HepG2 (cell line): Measurements from ENCODE around the gene PCIF1. TPM values are rescaled to one million over a fixed set of nuclear protein-coding genes. Genes with fewer than 3 reads are reported as not detected.

Experiments
- ATAC-seq: fragments of 200-7000 bp; cut with Tn5 transposase; 3 replicates; pipeline ENCODE4 v1.9.1; 2020; ENCODE audit warnings: mild to moderate bottlenecking, moderate library complexity
- BruUV-seq: library from RNA; stranded (reverse); fragments of 400-500 nt; replicated peaks from 2 replicates; lab custom pipeline; 2021; lab: Mats Ljungman, UMichigan
- CTCF ChIA-PET: fragments of 300-600 bp; formaldehyde crosslinking; extraction: SDS; loops from one replicate; lab custom pipeline; 2021; ENCODE audit warnings: low total read pairs, inconsistent platforms, low intra/inter-chr PET ratio; lab: Yijun Ruan, JAX
- POLR2A ChIA-PET: fragments of 350-600 bp; sonication (Branson Sonifier 250); formaldehyde crosslinking; loops from one replicate; lab custom pipeline; 2020; ENCODE audit warnings: antibody characterized with exemption, inconsistent platforms; lab: Yijun Ruan, JAX
- DNase-seq: peaks from one replicate; pipeline ENCODE4 v3.0.0-alpha.2; 2015; ENCODE audit warnings: low spot score
- FAIRE-seq: peaks from 3 replicates; lab custom pipeline; 2011; peaks lifted over from hg19 to GRCh38; lab: Jason Lieb, UNC
- H2AFZ ChIP-seq: one replicate; pipeline ENCODE4 v1.6.1; 2011; ENCODE audit warnings: low read length, inconsistent platforms
- H3K27ac ChIP-seq: fragments of 300-600 bp; 3 replicates; pipeline ENCODE4 v1.8.0; 2011; ENCODE audit warnings: mixed run types, mild to moderate bottlenecking, mixed read lengths, low read length, inconsistent platforms; ENCODE audit not compliant: insufficient read depth; ENCODE audit errors: extremely low read length
- H3K27me3 ChIP-seq, 2 experiments: fragments of 200-600 bp in 1 of 2; 2 replicates in 1 of 2; 3 replicates in 1 of 2; pipeline versions ENCODE4 v1.6.0 to v1.8.0; 2011; ENCODE audit warnings: low read length in 2 of 2, mild to moderate bottlenecking in 2 of 2, moderate library complexity in 2 of 2, inconsistent platforms in 1 of 2; ENCODE audit not compliant: insufficient read depth in 2 of 2, control insufficient read depth in 1 of 2
- H3K36me3 ChIP-seq, 2 experiments: fragments of 200-600 bp in 1 of 2; replicated peaks in 1 of 2; 2 replicates in 1 of 2; 3 replicates in 1 of 2; pipeline versions ENCODE4 v1.5.1 to v1.8.0; 2011; ENCODE audit warnings: low read length in 2 of 2, inconsistent platforms in 1 of 2; ENCODE audit not compliant: insufficient read depth in 2 of 2, control insufficient read depth in 1 of 2
- H3K4me1 ChIP-seq: 2 replicates; pipeline ENCODE4 v1.5.1; 2012; ENCODE audit warnings: low read length, inconsistent platforms; ENCODE audit not compliant: insufficient read depth
- H3K4me2 ChIP-seq: 2 replicates; pipeline ENCODE4 v1.6.0; 2011; ENCODE audit warnings: low read depth, low read length, inconsistent platforms
- H3K4me3 ChIP-seq, 3 experiments: fragments of 200-600 bp in 1 of 3; sonication (generic), shearing (Covaris generic) in 1 of 3; replicated peaks in 1 of 3; 2 replicates each; pipeline ENCODE4 v1.5.1; 2011 to 2016; ENCODE audit warnings: low read length in 3 of 3, inconsistent platforms in 2 of 3, low read depth in 2 of 3, mild to moderate bottlenecking in 2 of 3, control low read depth in 1 of 3, mixed read lengths in 1 of 3; ENCODE audit not compliant: insufficient read depth in 1 of 3
- H3K79me2 ChIP-seq: one replicate; pipeline ENCODE4 v1.6.1; 2011; ENCODE audit warnings: low read length, inconsistent platforms; ENCODE audit not compliant: insufficient read depth
- H3K9ac ChIP-seq: 2 replicates; pipeline ENCODE4 v1.6.0; 2011; ENCODE audit warnings: mild to moderate bottlenecking, low read depth, low read length, inconsistent platforms; ENCODE audit not compliant: insufficient read depth
- H3K9me3 ChIP-seq: 2 replicates; pipeline ENCODE4 v1.5.1; 2012; ENCODE audit warnings: mild to moderate bottlenecking, low read length
- H4K20me1 ChIP-seq: 2 replicates; pipeline ENCODE4 v1.6.0; 2011; ENCODE audit warnings: inconsistent platforms, mild to moderate bottlenecking, low read length, moderate library complexity; ENCODE audit not compliant: insufficient read depth
- AKAP8 ChIP-seq: sonication (generic); formaldehyde crosslinking; IDR thresholded peaks from 2 replicates; pipeline ENCODE4 v1.5.1; 2020; ENCODE audit warnings: mild to moderate bottlenecking, missing genetic modification reagents
- CBX1 ChIP-seq: IDR thresholded peaks from one replicate; pipeline ENCODE4 v1.6.1; 2016; ENCODE audit warnings: antibody characterized with exemption, low read depth
- FOSL2 ChIP-seq: sonication (generic); formaldehyde crosslinking; IDR thresholded peaks from 2 replicates; pipeline ENCODE4 v1.4.0; 2020; ENCODE audit warnings: missing genetic modification reagents
- SRF ChIP-seq: IDR thresholded peaks from 2 replicates; pipeline ENCODE4 v1.6.1; 2011; ENCODE audit warnings: mild to moderate bottlenecking, low read depth, low read length, moderate library complexity
- SRSF9 ChIP-seq: fragments of 200-400 bp; formaldehyde crosslinking; IDR thresholded peaks from 2 replicates; pipeline ENCODE4 v1.6.1; 2018; ENCODE audit warnings: borderline replicate concordance, mild to moderate bottlenecking, low read depth, low read length; ENCODE audit not compliant: insufficient read depth, poor library complexity, severe bottlenecking
- TCF7L2 ChIP-seq: IDR thresholded peaks from 2 replicates; pipeline ENCODE4 v1.6.1; 2011; ENCODE audit warnings: mild to moderate bottlenecking, low read depth, low read length, moderate library complexity
- U2AF1 ChIP-seq: fragments of 200-400 bp; formaldehyde crosslinking; optimal IDR thresholded peaks from 2 replicates; pipeline ENCODE3; 2017; ENCODE audit warnings: mild to moderate bottlenecking, low read depth, low read length
- ZNF17 ChIP-seq: sonication (generic); formaldehyde crosslinking; IDR thresholded peaks from 2 replicates; pipeline ENCODE4 v1.5.0; 2020; ENCODE audit warnings: mild to moderate bottlenecking, missing genetic modification reagents
- ZNF230 ChIP-seq: sonication (generic); formaldehyde crosslinking; IDR thresholded peaks from 2 replicates; pipeline ENCODE4 v1.4.0; 2020; ENCODE audit warnings: mild to moderate bottlenecking, missing genetic modification reagents
- ZNF567 ChIP-seq: sonication (generic); formaldehyde crosslinking; IDR thresholded peaks from 2 replicates; pipeline ENCODE4 v1.8.1; 2023; ENCODE audit warnings: mild to moderate bottlenecking, missing genetic modification reagents, borderline replicate concordance
- WGBS: methylation state at CpG from one replicate; pipeline ENCODE4 v1.1.6; 2017; ENCODE audit warnings: low lambda C conversion rate; 5-methylcytosine and 5-hydroxymethylcytosine counted together
- in situ Hi-C: cut with HindIII; loops from 2 replicates; pipeline ENCODE4 v1.10.0; 2017; ENCODE audit warnings: low pct_unique_long_range_greater_than_20kb; ENCODE audit not compliant: extremely low pct_ligation_motif_present
- intact Hi-C: fragments of 100-400 bp; cut with micrococcal nuclease; formaldehyde crosslinking; loops from one replicate; pipeline ENCODE4 v1.10.0; 2022; ENCODE audit not compliant: unreplicated experiment
- polyA plus RNA-seq, 8 experiments: library from polyadenylated mRNA; depleted of rRNA in 3 of 8; stranded (reverse) in 7 of 8; unstranded in 1 of 8; fragments of >200 nt; fragmentation: Illumina TruSeq in 4 of 8; extraction: Trizol in 4 of 8; gene quantifications; 2 replicates each; pipeline versions ENCODE4 v1.2.1 to v1.2.3, GENCODE V29; 2011 to 2016; ENCODE audit warnings: low read depth in 4 of 8, missing spikeins in 1 of 8, mixed read lengths in 1 of 8; ENCODE audit not compliant: insufficient read depth in 1 of 8
- total RNA-seq, 5 experiments: library from RNA; depleted of rRNA; stranded (reverse); fragments of >200 nt; fragmentation: Illumina TruSeq; extraction: Trizol; gene quantifications; 2 replicates each; pipeline ENCODE4 v1.2.3, GENCODE V29; 2016; ENCODE audit warnings: low read depth in 1 of 5
- TF ChIP-seq, protein P1 (sequence below): sonication (generic); formaldehyde crosslinking; IDR thresholded peaks from 2 replicates; pipeline ENCODE4 v1.4.0; 2020; ENCODE audit warnings: missing genetic modification reagents, borderline replicate concordance
- TF ChIP-seq, protein P2 (sequence below): sonication (generic); formaldehyde crosslinking; IDR thresholded peaks from 2 replicates; pipeline ENCODE4 v1.4.0; 2020; ENCODE audit warnings: mild to moderate bottlenecking, missing genetic modification reagents
- TF ChIP-seq, protein P3 (sequence below): sonication (generic); formaldehyde crosslinking; conservative IDR thresholded peaks from 2 replicates; pipeline ENCODE4 v1.4.0; 2020; ENCODE audit warnings: missing genetic modification reagents

PCIF1 gene
- total and polyA plus RNA-seq, 2 of the 13 experiments (the other 11 are each of a cell fraction or from before 2014, with no cell fraction given), result 20.9 to 24.4 TPM

DNA sequence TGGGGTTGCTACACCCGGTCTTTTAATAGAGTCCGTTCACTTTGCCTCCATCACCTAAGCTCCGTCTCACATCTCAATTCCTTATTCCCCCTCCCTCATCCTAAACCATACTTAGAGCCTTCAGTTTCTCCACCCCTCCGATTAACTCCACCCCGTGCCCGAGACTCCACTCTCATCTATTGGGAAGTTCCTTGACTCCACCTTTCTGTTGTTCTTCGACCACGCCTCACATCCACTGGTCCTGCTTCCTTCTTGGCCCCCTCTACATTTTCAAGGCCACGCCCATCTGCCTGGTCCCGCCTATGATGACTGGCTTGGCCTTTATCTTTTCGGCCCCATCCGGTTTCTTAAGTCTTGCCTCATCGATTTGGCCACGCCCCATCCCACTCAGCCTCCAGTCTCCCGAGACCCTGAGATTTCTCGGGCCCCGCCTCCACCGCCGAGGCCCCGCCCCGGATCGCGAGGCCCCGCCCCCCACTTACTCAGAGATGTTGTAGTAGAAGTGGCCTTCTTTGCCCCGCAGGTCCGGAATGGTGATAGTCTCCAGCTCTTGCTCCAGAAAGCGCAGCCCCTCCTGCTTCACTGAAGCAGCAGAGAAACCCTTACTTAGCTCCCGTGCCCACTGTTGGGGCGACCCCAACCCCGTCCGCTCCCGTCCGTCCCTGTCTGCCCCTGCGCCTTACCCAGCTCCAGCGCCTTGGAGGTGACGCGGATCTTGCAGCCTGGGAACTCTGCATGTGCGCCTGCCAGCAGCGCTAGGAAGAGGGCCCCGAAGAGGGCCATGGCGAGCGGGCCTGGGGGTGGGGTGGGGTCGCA lies 23.6 kb upstream of the PCIF1 start (continued):
- TF ChIP-seq, protein P1, sequence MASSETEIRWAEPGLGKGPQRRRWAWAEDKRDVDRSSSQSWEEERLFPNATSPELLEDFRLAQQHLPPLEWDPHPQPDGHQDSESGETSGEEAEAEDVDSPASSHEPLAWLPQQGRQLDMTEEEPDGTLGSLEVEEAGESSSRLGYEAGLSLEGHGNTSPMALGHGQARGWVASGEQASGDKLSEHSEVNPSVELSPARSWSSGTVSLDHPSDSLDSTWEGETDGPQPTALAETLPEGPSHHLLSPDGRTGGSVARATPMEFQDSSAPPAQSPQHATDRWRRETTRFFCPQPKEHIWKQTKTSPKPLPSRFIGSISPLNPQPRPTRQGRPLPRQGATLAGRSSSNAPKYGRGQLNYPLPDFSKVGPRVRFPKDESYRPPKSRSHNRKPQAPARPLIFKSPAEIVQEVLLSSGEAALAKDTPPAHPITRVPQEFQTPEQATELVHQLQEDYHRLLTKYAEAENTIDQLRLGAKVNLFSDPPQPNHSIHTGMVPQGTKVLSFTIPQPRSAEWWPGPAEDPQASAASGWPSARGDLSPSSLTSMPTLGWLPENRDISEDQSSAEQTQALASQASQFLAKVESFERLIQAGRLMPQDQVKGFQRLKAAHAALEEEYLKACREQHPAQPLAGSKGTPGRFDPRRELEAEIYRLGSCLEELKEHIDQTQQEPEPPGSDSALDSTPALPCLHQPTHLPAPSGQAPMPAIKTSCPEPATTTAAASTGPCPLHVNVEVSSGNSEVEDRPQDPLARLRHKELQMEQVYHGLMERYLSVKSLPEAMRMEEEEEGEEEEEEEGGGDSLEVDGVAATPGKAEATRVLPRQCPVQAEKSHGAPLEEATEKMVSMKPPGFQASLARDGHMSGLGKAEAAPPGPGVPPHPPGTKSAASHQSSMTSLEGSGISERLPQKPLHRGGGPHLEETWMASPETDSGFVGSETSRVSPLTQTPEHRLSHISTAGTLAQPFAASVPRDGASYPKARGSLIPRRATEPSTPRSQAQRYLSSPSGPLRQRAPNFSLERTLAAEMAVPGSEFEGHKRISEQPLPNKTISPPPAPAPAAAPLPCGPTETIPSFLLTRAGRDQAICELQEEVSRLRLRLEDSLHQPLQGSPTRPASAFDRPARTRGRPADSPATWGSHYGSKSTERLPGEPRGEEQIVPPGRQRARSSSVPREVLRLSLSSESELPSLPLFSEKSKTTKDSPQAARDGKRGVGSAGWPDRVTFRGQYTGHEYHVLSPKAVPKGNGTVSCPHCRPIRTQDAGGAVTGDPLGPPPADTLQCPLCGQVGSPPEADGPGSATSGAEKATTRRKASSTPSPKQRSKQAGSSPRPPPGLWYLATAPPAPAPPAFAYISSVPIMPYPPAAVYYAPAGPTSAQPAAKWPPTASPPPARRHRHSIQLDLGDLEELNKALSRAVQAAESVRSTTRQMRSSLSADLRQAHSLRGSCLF (CRISPR knock-in tag), result no peak
- TF ChIP-seq FOSL2 (CRISPR knock-in tag) (0 out of 2 replicates have a peak, but pooled peaks have one; percentile 17), AKAP8 (CRISPR knock-in tag) (0 out of 2 replicates have a peak, but pooled peaks have one; percentile 45)

DNA sequence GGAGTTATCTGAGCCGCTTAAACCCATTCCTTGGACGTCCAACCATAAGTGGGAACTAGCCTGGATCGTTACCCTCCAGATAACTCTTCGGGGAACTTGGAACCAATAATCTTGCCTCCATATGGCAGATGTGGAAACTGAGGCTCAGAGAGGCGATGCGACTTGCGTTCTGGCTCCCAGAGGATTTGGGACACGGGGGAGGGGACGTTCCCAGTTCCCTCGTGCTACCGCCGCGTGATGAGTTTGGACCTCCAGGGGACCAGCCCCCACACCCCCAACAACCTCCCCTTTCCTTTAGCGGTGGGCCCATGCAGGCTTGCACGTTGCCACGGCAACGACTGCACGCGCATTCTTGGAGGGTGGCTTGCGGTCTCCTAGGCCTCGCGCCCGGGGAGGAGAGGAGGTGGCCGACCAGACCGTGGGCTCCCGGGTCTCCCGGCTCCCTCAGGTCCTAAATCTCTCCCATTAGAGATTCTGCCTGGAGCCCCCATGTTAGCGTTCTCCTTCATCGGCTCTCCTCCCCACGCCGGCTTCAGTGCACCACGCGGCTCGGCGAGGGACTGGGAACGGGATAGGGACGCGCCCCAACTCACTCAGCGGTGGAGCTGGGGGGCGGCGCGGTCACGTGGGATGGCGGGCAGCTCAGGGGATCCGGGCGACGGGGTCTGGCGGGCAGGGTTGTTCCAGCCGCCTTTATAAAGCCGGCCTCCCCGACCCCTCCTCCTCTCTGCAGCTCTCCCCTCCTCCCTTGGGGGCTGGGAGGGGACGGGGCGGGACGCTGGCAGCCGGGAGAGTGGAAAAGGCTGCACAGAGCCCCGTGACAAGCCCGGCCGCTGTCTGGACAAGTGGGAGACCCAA lies 22.8 kb upstream of the PCIF1 start, which contains the start of gene PLTP:
PLTP (minus strand) TSS at position 670 of the 858 bp plus-strand sequence. CDS start 703 bp downstream, outside the sequence.
- no peak for FAIRE-seq
- H2AFZ ChIP-seq, result no peak within 1 kb of the TSS
- H4K20me1 ChIP-seq, result no peaks in the 10 kb centered on the region
- H3K4me2 ChIP-seq, result peak within 1 kb of the TSS; percentile 71
- POLR2A ChIA-PET, result interaction anchor here (0.7 to 8.8 kb wide), 7 partner anchors 8 to 48 kb away, joined by 3 to 164 read pairs (median 5); partner anchors contain the start of genes CTSA, NEURL2 and PCIF1
- in situ Hi-C loops (no loop called here), intact Hi-C loops (no loop called here)
- no peaks in the 10 kb centered on the region for H3K36me3 ChIP-seq
- 47% methylated on average over 45 of the region's 58 CpGs for WGBS
- H3K27me3 ChIP-seq, result peaks cover 0 to 8% of the 10 kb centered on the region in 2 experiments; a peak in 3 of 5 replicates
- peaks cover 51% of the 10 kb centered on the region for H3K4me1 ChIP-seq
- H3K27ac ChIP-seq, result no peak within 1 kb of the TSS
- H3K79me2 ChIP-seq, result no peaks in the 10 kb centered on the region
- TSS peak; percentile 75 for BruUV-seq
- CTCF ChIA-PET, result no interaction called here
- H3K9ac ChIP-seq, result peak within 1 kb of the TSS; percentile 46
- peak within 1 kb of the TSS; percentile 29 to 66 (median 56) for H3K4me3 ChIP-seq
- ATAC-seq, result peak; percentile 28
- no peak for DNase-seq
- no peaks in the 10 kb centered on the region for H3K9me3 ChIP-seq
- no peak for TF ChIP-seq ZNF17 (CRISPR knock-in tag)
- TF ChIP-seq SRSF9, result no peak
- no peak for TF ChIP-seq ZNF567 (CRISPR knock-in tag)
- TF ChIP-seq, protein P2, sequence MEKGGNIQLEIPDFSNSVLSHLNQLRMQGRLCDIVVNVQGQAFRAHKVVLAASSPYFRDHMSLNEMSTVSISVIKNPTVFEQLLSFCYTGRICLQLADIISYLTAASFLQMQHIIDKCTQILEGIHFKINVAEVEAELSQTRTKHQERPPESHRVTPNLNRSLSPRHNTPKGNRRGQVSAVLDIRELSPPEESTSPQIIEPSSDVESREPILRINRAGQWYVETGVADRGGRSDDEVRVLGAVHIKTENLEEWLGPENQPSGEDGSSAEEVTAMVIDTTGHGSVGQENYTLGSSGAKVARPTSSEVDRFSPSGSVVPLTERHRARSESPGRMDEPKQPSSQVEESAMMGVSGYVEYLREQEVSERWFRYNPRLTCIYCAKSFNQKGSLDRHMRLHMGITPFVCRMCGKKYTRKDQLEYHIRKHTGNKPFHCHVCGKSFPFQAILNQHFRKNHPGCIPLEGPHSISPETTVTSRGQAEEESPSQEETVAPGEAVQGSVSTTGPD, result no peak
- peak; percentile 93 for TF ChIP-seq ZNF230
- no peak for TF ChIP-seq TCF7L2
- no peak for TF ChIP-seq U2AF1
- TF ChIP-seq, protein P3, sequence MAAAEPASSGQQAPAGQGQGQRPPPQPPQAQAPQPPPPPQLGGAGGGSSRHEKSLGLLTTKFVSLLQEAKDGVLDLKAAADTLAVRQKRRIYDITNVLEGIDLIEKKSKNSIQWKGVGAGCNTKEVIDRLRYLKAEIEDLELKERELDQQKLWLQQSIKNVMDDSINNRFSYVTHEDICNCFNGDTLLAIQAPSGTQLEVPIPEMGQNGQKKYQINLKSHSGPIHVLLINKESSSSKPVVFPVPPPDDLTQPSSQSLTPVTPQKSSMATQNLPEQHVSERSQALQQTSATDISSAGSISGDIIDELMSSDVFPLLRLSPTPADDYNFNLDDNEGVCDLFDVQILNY (CRISPR knock-in tag), result no peak
- TF ChIP-seq SRF, result no peak
- peak; percentile 37 for TF ChIP-seq CBX1
